Measurements from ENCODE around the gene CPVL.

The CPVL gene

GRCh38 chr7:29146057-29146706 is at the start of gene CPVL:
Gene CPVL (minus strand): TSS chr7:29146537. CDS start chr7:29121061, 25,476 bp downstream.
- peak; percentile 92 for DNase-seq

GRCh38 chr7:29194594-29195427 is 48.5 kb upstream of the CPVL start, which contains the start of gene CHN2:
Gene CHN2 (plus strand): TSS chr7:29194775.
- peak; percentile 91 for DNase-seq

GRCh38 chr7:29194206-29194593 is 47.9 kb upstream of the CPVL start:
- DNase-seq = peak; percentile 89

GRCh38 chr7:29193316-29194205 is 47.2 kb upstream of the CPVL start:
- DNase-seq = peak; percentile 89

GRCh38 chr7:29192811-29193210 is 46.5 kb upstream of the CPVL start:
- DNase-seq = peak; percentile 36

- DNase-seq = no peak
These were observed 46.0 kb upstream of the CPVL start for GRCh38 chr7:29192323-29192722.

GRCh38 chr7:29190349-29191045 is 44.2 kb upstream of the CPVL start:
- peak; percentile 97 for DNase-seq

- DNase-seq = peak; percentile 99
These were observed 43.4 kb upstream of the CPVL start for GRCh38 chr7:29189743-29190201.

GRCh38 chr7:29185613-29186012 is 39.3 kb upstream of the CPVL start:
- DNase-seq = no peak

GRCh38 chr7:29184599-29184998 is 38.3 kb upstream of the CPVL start:
- no peak for DNase-seq

GRCh38 chr7:29179115-29179514 is 32.8 kb upstream of the CPVL start:
- DNase-seq = no peak

GRCh38 chr7:29177963-29178600 is 31.7 kb upstream of the CPVL start:
- DNase-seq = no peak

- no peak for DNase-seq
These were observed 27.1 kb upstream of the CPVL start for GRCh38 chr7:29173458-29173857.

- no peak for DNase-seq
These were observed 24.4 kb upstream of the CPVL start for GRCh38 chr7:29170781-29171180.

- no peak for DNase-seq
These were observed 21.4 kb upstream of the CPVL start for GRCh38 chr7:29167721-29168120.

- no peak for DNase-seq
These were observed 17.5 kb upstream of the CPVL start for GRCh38 chr7:29163854-29164253.

- no peak for DNase-seq
These were observed 16.2 kb upstream of the CPVL start for GRCh38 chr7:29162577-29162976.

- DNase-seq = no peak
These were observed 14.9 kb upstream of the CPVL start for GRCh38 chr7:29161231-29161630.

- DNase-seq = no peak
These were observed 13.7 kb upstream of the CPVL start for GRCh38 chr7:29160080-29160479.

- peak; percentile 79 for DNase-seq
These were observed 12.6 kb upstream of the CPVL start for GRCh38 chr7:29158795-29159423.

GRCh38 chr7:29156907-29157452 is 10.6 kb upstream of the CPVL start:
- peak; percentile 51 for DNase-seq
